IPS-NIHi11 (cell line): Measurements from ENCODE around the gene CXCL3.

Experiments
- DNase-seq: peaks from one replicate; pipeline ENCODE4 v3.0.0; 2012; ENCODE audit warnings: mixed read lengths, low spot score

The CXCL3 gene

GRCh38 chr4:74013264-74013663, 25.2 kb downstream of the CXCL3 start:
- no peak for DNase-seq

GRCh38 chr4:74012130-74012529, 26.4 kb downstream of the CXCL3 start:
- no peak for DNase-seq

GRCh38 chr4:74009307-74009706, 29.2 kb downstream of the CXCL3 start:
- DNase-seq: no peak

GRCh38 chr4:74006009-74006476, 32.4 kb downstream of the CXCL3 start:
- DNase-seq: no peak

- DNase-seq: no peak
Observed at GRCh38 chr4:74005528-74005927, 33.0 kb downstream of the CXCL3 start.

GRCh38 chr4:74004668-74005067, 33.8 kb downstream of the CXCL3 start:
- no peak for DNase-seq

GRCh38 chr4:74000301-74000700, 38.2 kb downstream of the CXCL3 start:
- DNase-seq: no peak

GRCh38 chr4:73998040-73999011, 40.2 kb downstream of the CXCL3 start, which contains the start of gene CXCL5:
CXCL5 (minus strand) TSS chr4:73998677; CDS start chr4:73998581, 96 bp downstream.
- DNase-seq: peak; percentile 43

- DNase-seq: no peak
Observed at GRCh38 chr4:73992050-73992449, 46.4 kb downstream of the CXCL3 start.

- DNase-seq: no peak
Observed at GRCh38 chr4:73991742-73992000, 46.8 kb downstream of the CXCL3 start.

GRCh38 chr4:73990988-73991741, 47.3 kb downstream of the CXCL3 start:
- no peak for DNase-seq

GRCh38 chr4:73989928-73990327, 48.6 kb downstream of the CXCL3 start:
- DNase-seq: no peak

- no peak for DNase-seq
Observed at GRCh38 chr4:73989031-73989430, 49.5 kb downstream of the CXCL3 start.

GRCh38 chr4:73988061-73988460, 50.4 kb downstream of the CXCL3 start, which contains the start of gene PPBP:
PPBP (minus strand) TSS chr4:73988190; CDS start chr4:73988103, 87 bp downstream.
- DNase-seq: no peak
